Gastroesophageal sphincter (tissue), 3 donors: ENCODE results near the gene NDFIP2.

Experiments
- EP300 ChIP-seq: sonication (generic); formaldehyde crosslinking; IDR thresholded peaks from one replicate; pipeline ENCODE4 v1.6.1; 2017; ENCODE audit warnings: antibody characterized with exemption, mild to moderate bottlenecking
- POLR2A ChIP-seq, 2 donors: fragments of 450-650 bp; IDR thresholded peaks; one replicate each; pipeline ENCODE4 v1.6.1; 2017; ENCODE audit warnings: antibody characterized with exemption in 2 of 2, mild to moderate bottlenecking in 2 of 2, moderate library complexity in 1 of 2
- POLR2AphosphoS5 ChIP-seq: sonication (generic); formaldehyde crosslinking; IDR thresholded peaks from one replicate; pipeline ENCODE4 v1.6.1; 2017; ENCODE audit warnings: antibody characterized with exemption
- TF ChIP-seq, protein P1 (sequence below), 4 experiments: fragments of 200-600 bp in 2 of 4; fragments of 450-650 bp in 2 of 4; sonication (generic) in 1 of 4; IDR thresholded peaks; one replicate each; pipeline ENCODE4 v1.5.1; 2017 to 2019; ENCODE audit warnings: antibody characterized with exemption in 4 of 4, mild to moderate bottlenecking in 2 of 4, moderate library complexity in 2 of 4

DNA sequence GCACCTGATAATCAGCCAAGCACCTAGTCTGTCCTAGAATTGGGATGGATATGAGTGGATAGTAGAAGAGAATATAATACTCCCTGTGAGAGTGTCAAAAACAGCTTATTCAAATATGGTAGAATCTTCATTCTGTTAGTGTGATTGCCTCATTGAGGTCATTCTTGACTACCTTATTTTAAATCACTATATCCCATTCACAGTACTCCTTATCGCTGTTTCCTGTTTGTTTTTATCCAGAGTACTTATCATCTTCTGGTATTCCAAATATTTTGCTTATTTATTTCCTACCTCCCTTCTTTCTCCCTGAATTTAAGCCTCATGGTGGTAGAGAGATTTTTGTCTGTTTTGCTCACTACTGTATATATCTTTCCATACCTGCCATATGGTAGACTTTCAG lies 9.9 kb downstream of the NDFIP2 start:
- TF ChIP-seq, protein P1, sequence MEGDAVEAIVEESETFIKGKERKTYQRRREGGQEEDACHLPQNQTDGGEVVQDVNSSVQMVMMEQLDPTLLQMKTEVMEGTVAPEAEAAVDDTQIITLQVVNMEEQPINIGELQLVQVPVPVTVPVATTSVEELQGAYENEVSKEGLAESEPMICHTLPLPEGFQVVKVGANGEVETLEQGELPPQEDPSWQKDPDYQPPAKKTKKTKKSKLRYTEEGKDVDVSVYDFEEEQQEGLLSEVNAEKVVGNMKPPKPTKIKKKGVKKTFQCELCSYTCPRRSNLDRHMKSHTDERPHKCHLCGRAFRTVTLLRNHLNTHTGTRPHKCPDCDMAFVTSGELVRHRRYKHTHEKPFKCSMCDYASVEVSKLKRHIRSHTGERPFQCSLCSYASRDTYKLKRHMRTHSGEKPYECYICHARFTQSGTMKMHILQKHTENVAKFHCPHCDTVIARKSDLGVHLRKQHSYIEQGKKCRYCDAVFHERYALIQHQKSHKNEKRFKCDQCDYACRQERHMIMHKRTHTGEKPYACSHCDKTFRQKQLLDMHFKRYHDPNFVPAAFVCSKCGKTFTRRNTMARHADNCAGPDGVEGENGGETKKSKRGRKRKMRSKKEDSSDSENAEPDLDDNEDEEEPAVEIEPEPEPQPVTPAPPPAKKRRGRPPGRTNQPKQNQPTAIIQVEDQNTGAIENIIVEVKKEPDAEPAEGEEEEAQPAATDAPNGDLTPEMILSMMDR (IDR thresholded peaks at IDR 0.05): no peak
- TF ChIP-seq POLR2A (IDR thresholded peaks at IDR 0.05) (no peak), EP300 (no peak), POLR2AphosphoS5 (no peak)
